ENCODE data around the gene OAS3.

DNA sequence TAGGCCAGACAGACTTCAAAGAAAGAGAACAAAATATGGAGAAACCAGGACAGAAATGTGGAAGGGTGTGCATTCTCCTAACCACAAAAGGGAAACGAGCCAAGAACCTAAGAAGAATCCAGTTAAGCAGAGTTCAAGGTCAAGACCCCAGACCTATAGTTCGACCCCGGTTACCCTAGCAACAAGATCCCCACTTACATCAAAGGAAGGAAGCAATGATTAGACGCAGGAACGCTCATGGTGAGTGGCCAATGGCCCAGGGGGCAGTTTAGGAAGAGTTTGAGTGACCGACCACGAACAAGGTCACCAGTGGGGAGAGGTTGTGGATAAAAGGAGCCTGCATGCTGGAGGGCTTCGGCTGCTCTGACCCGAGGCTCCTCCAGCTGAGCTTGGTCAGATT is 76.3 kb downstream of the OAS3 start:
- TF ChIP-seq, protein P1, sequence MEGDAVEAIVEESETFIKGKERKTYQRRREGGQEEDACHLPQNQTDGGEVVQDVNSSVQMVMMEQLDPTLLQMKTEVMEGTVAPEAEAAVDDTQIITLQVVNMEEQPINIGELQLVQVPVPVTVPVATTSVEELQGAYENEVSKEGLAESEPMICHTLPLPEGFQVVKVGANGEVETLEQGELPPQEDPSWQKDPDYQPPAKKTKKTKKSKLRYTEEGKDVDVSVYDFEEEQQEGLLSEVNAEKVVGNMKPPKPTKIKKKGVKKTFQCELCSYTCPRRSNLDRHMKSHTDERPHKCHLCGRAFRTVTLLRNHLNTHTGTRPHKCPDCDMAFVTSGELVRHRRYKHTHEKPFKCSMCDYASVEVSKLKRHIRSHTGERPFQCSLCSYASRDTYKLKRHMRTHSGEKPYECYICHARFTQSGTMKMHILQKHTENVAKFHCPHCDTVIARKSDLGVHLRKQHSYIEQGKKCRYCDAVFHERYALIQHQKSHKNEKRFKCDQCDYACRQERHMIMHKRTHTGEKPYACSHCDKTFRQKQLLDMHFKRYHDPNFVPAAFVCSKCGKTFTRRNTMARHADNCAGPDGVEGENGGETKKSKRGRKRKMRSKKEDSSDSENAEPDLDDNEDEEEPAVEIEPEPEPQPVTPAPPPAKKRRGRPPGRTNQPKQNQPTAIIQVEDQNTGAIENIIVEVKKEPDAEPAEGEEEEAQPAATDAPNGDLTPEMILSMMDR (conservative IDR thresholded peaks at IDR 0.05 in 1 of 2, IDR thresholded peaks at IDR 0.05 in 1 of 2; ENCODE audit: extremely low read depth in 1 of 2, insufficient read depth in 1 of 2, low read depth in 1 of 2, low read length in 2 of 2), result no peak
- TF ChIP-seq EZH2 (IDR thresholded peaks at IDR 0.05; ENCODE audit: borderline replicate concordance, low read length), result no peak

Measured in mammary epithelial cell (primary cell).